ENCODE data around the gene DIAPH2. TPM values are rescaled to one million over a fixed set of nuclear protein-coding genes. Genes with fewer than 3 reads are reported as not detected.

The DIAPH2 gene
- total RNA-seq, 1 experiment from 2014 or later, result 15.9 TPM

GRCh38 chrX:96776966-96777365 is 92.3 kb downstream of the DIAPH2 start:
- Mint-ChIP-seq H3K36me3 (no peaks in the 10 kb centered on the region), H3K9me3 (no peaks in the 10 kb centered on the region), H3K27me3 (ENCODE audit: low read depth) (no peaks in the 10 kb centered on the region), H3K4me1 (peaks cover 2% of the 10 kb centered on the region; the same call in 1 of the 2 replicates), H3K4me3 (no peak overlapping the region), H3K27ac (no peak overlapping the region)
- ATAC-seq (no peak), DNase-seq (ENCODE audit: low spot score) (no peak)
- TF ChIP-seq IRF2 (CRISPR knock-in tag; IDR thresholded peaks at IDR 0.05; ENCODE audit: borderline replicate concordance, low read depth), result no peak
- no peak for TF ChIP-seq NFYB (CRISPR knock-in tag; conservative IDR thresholded peaks at IDR 0.05; ENCODE audit: low read depth)
- no peak for TF ChIP-seq SP1 (CRISPR knock-in tag; conservative IDR thresholded peaks at IDR 0.05)
- TF ChIP-seq, protein P1, sequence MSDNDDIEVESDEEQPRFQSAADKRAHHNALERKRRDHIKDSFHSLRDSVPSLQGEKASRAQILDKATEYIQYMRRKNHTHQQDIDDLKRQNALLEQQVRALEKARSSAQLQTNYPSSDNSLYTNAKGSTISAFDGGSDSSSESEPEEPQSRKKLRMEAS (CRISPR knock-in tag; IDR thresholded peaks at IDR 0.05), result no peak
- no peak for TF ChIP-seq HMGA2 (CRISPR knock-in tag; IDR thresholded peaks at IDR 0.05)
- TF ChIP-seq JAZF1 (CRISPR knock-in tag; IDR thresholded peaks at IDR 0.05), result no peak
- no peak for TF ChIP-seq OVOL2 (CRISPR knock-in tag; IDR thresholded peaks at IDR 0.05; ENCODE audit: borderline replicate concordance)
- no peak for TF ChIP-seq ZNF219 (CRISPR knock-in tag; IDR thresholded peaks at IDR 0.05; ENCODE audit: borderline replicate concordance)
- TF ChIP-seq ATF3 (CRISPR knock-in tag; conservative IDR thresholded peaks at IDR 0.05), result no peak
- no peak for TF ChIP-seq EMX1 (CRISPR knock-in tag; IDR thresholded peaks at IDR 0.05)
- TF ChIP-seq ZNF121 (CRISPR knock-in tag; IDR thresholded peaks at IDR 0.05), result no peak
- no peak for TF ChIP-seq NFATC4 (CRISPR knock-in tag; IDR thresholded peaks at IDR 0.05)
- TF ChIP-seq USF2 (CRISPR knock-in tag; IDR thresholded peaks at IDR 0.05), result no peak
- TF ChIP-seq ATF1 (CRISPR knock-in tag; IDR thresholded peaks at IDR 0.05), result no peak
- no peak for TF ChIP-seq ZNF263 (CRISPR knock-in tag; IDR thresholded peaks at IDR 0.05; ENCODE audit: low read depth)
- TF ChIP-seq, protein P2, sequence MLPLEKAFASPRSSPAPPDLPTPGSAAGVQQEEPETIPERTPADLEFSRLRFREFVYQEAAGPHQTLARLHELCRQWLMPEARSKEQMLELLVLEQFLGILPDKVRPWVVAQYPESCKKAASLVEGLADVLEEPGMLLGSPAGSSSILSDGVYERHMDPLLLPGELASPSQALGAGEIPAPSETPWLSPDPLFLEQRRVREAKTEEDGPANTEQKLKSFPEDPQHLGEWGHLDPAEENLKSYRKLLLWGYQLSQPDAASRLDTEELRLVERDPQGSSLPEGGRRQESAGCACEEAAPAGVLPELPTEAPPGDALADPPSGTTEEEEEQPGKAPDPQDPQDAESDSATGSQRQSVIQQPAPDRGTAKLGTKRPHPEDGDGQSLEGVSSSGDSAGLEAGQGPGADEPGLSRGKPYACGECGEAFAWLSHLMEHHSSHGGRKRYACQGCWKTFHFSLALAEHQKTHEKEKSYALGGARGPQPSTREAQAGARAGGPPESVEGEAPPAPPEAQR (CRISPR knock-in tag; IDR thresholded peaks at IDR 0.05), result no peak
- ChIA-PET CTCF (no interaction called here), POLR2A (no interaction called here)

DNA sequence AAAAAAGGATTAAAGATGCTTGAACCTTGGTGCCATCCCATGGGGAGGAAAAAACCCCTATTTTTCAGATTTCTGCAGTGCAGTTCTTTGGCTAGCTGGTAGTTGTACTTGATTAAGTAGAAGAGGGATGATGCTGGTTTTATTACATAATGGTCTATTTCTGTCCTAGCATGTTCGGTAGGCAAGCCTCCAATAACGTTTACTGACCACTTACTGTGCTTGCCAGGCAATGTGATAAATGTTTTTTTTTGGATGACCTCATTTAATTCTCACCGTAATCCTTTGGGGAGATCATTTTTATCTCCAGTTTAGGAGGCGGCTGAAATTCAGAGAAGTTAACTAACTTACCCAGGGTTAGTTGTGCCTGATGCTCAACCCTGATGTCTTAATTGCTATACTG is 106.9 kb downstream of the DIAPH2 start:
- ChIA-PET CTCF (no interaction called here), POLR2A (no interaction called here)
- no peak for ATAC-seq
- Mint-ChIP-seq H3K4me3 (no peak overlapping the region), H3K27me3 (ENCODE audit: low read depth) (no peaks in the 10 kb centered on the region), H3K4me1 (no peaks in the 10 kb centered on the region), H3K27ac (no peak overlapping the region), H3K9me3 (no peaks in the 10 kb centered on the region), H3K36me3 (no peaks in the 10 kb centered on the region)
- DNase-seq (ENCODE audit: low spot score), result no peak
- TF ChIP-seq AFF4 (CRISPR knock-in tag; IDR thresholded peaks at IDR 0.05; ENCODE audit: borderline replicate concordance), result no peak
- TF ChIP-seq ZNF671 (CRISPR knock-in tag; IDR thresholded peaks at IDR 0.05), result no peak
- no peak for TF ChIP-seq ATF3 (CRISPR knock-in tag; conservative IDR thresholded peaks at IDR 0.05)
- TF ChIP-seq PREB (CRISPR knock-in tag; IDR thresholded peaks at IDR 0.05; ENCODE audit: borderline replicate concordance), result no peak
- TF ChIP-seq, protein P3, sequence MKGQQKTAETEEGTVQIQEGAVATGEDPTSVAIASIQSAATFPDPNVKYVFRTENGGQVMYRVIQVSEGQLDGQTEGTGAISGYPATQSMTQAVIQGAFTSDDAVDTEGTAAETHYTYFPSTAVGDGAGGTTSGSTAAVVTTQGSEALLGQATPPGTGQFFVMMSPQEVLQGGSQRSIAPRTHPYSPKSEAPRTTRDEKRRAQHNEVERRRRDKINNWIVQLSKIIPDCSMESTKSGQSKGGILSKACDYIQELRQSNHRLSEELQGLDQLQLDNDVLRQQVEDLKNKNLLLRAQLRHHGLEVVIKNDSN (CRISPR knock-in tag; IDR thresholded peaks at IDR 0.05), result no peak
- TF ChIP-seq STAT6 (CRISPR knock-in tag; conservative IDR thresholded peaks at IDR 0.05; ENCODE audit: low read depth), result no peak
- TF ChIP-seq RORB (CRISPR knock-in tag; IDR thresholded peaks at IDR 0.05), result no peak
- TF ChIP-seq ETV6 (CRISPR knock-in tag; IDR thresholded peaks at IDR 0.05), result no peak
- TF ChIP-seq PRRX2 (CRISPR knock-in tag; IDR thresholded peaks at IDR 0.05), result no peak
- TF ChIP-seq IRF2 (CRISPR knock-in tag; IDR thresholded peaks at IDR 0.05; ENCODE audit: borderline replicate concordance, low read depth), result no peak
